SK-N-SH (cell line): ENCODE data around the gene PRAMEF11. TPM values are rescaled to one million over a fixed set of nuclear protein-coding genes. Genes with fewer than 3 reads are reported as not detected.
"Not testable (repeated sequence)": the region's sequence is repeated elsewhere in the genome, so short reads cannot be mapped to it uniquely, and the experiment has no call there.

Experiments used
- CTCF ChIA-PET: fragments of 300-600, 350-600 bp; formaldehyde crosslinking; extraction: SDS; loops from one replicate; lab custom pipeline; 2021; lab: Yijun Ruan, JAX
- POLR2A ChIA-PET: fragments of 350-600 bp; sonication (Branson Sonifier 250); formaldehyde crosslinking; extraction: SDS; loops from one replicate; lab custom pipeline; 2020; ENCODE audit warnings: antibody characterized with exemption, inconsistent platforms; lab: Yijun Ruan, JAX
- DNase-seq: peaks from one replicate; pipeline ENCODE4 v3.0.0; 2012
- H2AFZ ChIP-seq: fragments of 200-600 bp; sonication (generic); 2 replicates; pipeline ENCODE4 v1.8.1; 2016; ENCODE audit warnings: antibody characterized with exemption, mild to moderate bottlenecking, low read depth
- H3F3A ChIP-seq: fragments of 200-600 bp; sonication (generic); replicated peaks from 2 replicates; pipeline ENCODE3; 2016; ENCODE audit warnings: antibody characterized with exemption, mild to moderate bottlenecking; ENCODE audit not compliant: insufficient read depth
- H3K27ac ChIP-seq, 2 experiments: fragments of 200-500 bp in 1 of 2; fragments of 200-600 bp in 1 of 2; sonication (Bioruptor generic) in 1 of 2; sonication (generic), shearing (Covaris generic) in 1 of 2; 2 replicates each; pipeline versions ENCODE4 v1.5.1 to v1.6.1; 2014 to 2016; ENCODE audit warnings: low read depth in 2 of 2, inconsistent platforms in 1 of 2, low read length in 1 of 2, mild to moderate bottlenecking in 1 of 2, mixed read lengths in 1 of 2
- H3K27me3 ChIP-seq: fragments of 200-600 bp; sonication (generic), shearing (Covaris generic); 2 replicates; pipeline ENCODE4 v1.6.1; 2016; ENCODE audit warnings: mixed run types; ENCODE audit not compliant: insufficient read depth
- H3K36me3 ChIP-seq, 2 experiments: fragments of 200-500 bp in 1 of 2; fragments of 200-600 bp in 1 of 2; sonication (Bioruptor generic) in 1 of 2; sonication (generic) in 1 of 2; replicated peaks in 1 of 2; 2 replicates each; pipeline versions ENCODE3 to v1.5.1; 2014 to 2016; ENCODE audit warnings: low read length in 1 of 2, mild to moderate bottlenecking in 1 of 2; ENCODE audit not compliant: insufficient read depth in 2 of 2, control insufficient read depth in 1 of 2
- H3K4me1 ChIP-seq, 2 experiments: fragments of 200-500 bp in 1 of 2; fragments of 200-600 bp in 1 of 2; sonication (Bioruptor generic) in 1 of 2; sonication (generic), shearing (Covaris generic) in 1 of 2; 2 replicates each; pipeline versions ENCODE4 v1.5.1 to v1.6.1; 2014 to 2016; ENCODE audit warnings: low read depth in 1 of 2, low read length in 1 of 2, mixed run types in 1 of 2; ENCODE audit not compliant: insufficient read depth in 2 of 2, control insufficient read depth in 1 of 2
- H3K4me2 ChIP-seq: fragments of 200-600 bp; sonication (generic), shearing (Covaris generic); 2 replicates; pipeline ENCODE4 v1.6.1; 2017; ENCODE audit warnings: mixed run types
- H3K4me3 ChIP-seq, 2 experiments: fragments of 200-500 bp in 1 of 2; fragments of 200-600 bp in 1 of 2; sonication (Bioruptor generic) in 1 of 2; sonication (generic), shearing (Covaris generic) in 1 of 2; 2 replicates each; pipeline versions ENCODE4 v1.5.1 to v1.8.1; 2014 to 2016; ENCODE audit warnings: low read depth in 2 of 2, inconsistent platforms in 1 of 2, low read length in 1 of 2, mild to moderate bottlenecking in 1 of 2, mixed read lengths in 1 of 2, moderate library complexity in 1 of 2
- H3K79me2 ChIP-seq: fragments of 200-600 bp; sonication (generic); 2 replicates; pipeline ENCODE4 v1.8.1; 2017; ENCODE audit warnings: mild to moderate bottlenecking; ENCODE audit not compliant: insufficient read depth
- H3K9ac ChIP-seq: fragments of 200-600 bp; sonication (generic); 2 replicates; pipeline ENCODE4 v1.6.1; 2017; ENCODE audit warnings: mixed run types
- H3K9me2 ChIP-seq: fragments of 200-600 bp; sonication (generic); 2 replicates; pipeline ENCODE4 v1.6.1; 2017; ENCODE audit warnings: mixed run types
- H3K9me3 ChIP-seq: fragments of 200-600 bp; sonication (generic); 2 replicates; pipeline ENCODE4 v1.6.1; 2017; ENCODE audit warnings: mixed run types, mild to moderate bottlenecking, moderate library complexity
- H4K20me1 ChIP-seq: fragments of 200-600 bp; sonication (generic); 2 replicates; pipeline ENCODE4 v1.6.1; 2017; ENCODE audit warnings: mild to moderate bottlenecking, mixed run types; ENCODE audit not compliant: insufficient read depth
- CHD2 ChIP-seq: fragments of 150-350 bp; IDR thresholded peaks from 2 replicates; pipeline ENCODE4 v1.6.1; 2018; ENCODE audit warnings: low read length; ENCODE audit not compliant: partially characterized antibody
- CTCF ChIP-seq: fragments of 200-600 bp; sonication (generic); IDR thresholded peaks from 2 replicates; pipeline ENCODE4 v1.6.1; 2017; ENCODE audit warnings: antibody characterized with exemption, mild to moderate bottlenecking, moderate library complexity
- EP300 ChIP-seq, 2 experiments: IDR thresholded peaks; 2 replicates each; pipeline versions ENCODE4 v1.4.0 to v1.6.1; 2012; ENCODE audit warnings: borderline replicate concordance in 1 of 2, low read depth in 1 of 2, low read length in 1 of 2
- FOXM1 ChIP-seq: IDR thresholded peaks from 2 replicates; pipeline ENCODE4 v1.4.0; 2012; ENCODE audit warnings: low read depth, mild to moderate bottlenecking
- GATA2 ChIP-seq: sonication (generic); formaldehyde crosslinking; IDR thresholded peaks from 2 replicates; pipeline ENCODE4 v1.5.0; 2020; ENCODE audit warnings: mild to moderate bottlenecking, missing genetic modification reagents
- IRF3 ChIP-seq: fragments of 150-350 bp; IDR thresholded peaks from 2 replicates; pipeline ENCODE4 v1.6.1; 2016; ENCODE audit warnings: mild to moderate bottlenecking, low read depth, low read length
- MEF2A ChIP-seq: IDR thresholded peaks from 2 replicates; pipeline ENCODE4 v1.4.0; 2012; ENCODE audit warnings: low read depth, borderline replicate concordance
- MXI1 ChIP-seq: IDR thresholded peaks from 2 replicates; pipeline ENCODE4 v1.6.1; 2012; ENCODE audit warnings: mild to moderate bottlenecking, low read depth, low read length, improper control_type of control experiment
- NFIC ChIP-seq: IDR thresholded peaks from 2 replicates; pipeline ENCODE4 v1.4.0; 2012; ENCODE audit warnings: borderline replicate concordance
- NRF1 ChIP-seq: IDR thresholded peaks from 2 replicates; pipeline ENCODE4 v1.6.1; 2012; ENCODE audit warnings: low read depth, mild to moderate bottlenecking, low read length
- POLR2AphosphoS5 ChIP-seq: IDR thresholded peaks from 2 replicates; pipeline ENCODE4 v1.6.1; 2012; ENCODE audit warnings: low read depth, low read length
- RAD21 ChIP-seq: IDR thresholded peaks from 2 replicates; pipeline ENCODE4 v1.6.1; 2012; ENCODE audit warnings: mild to moderate bottlenecking, low read length
- REST ChIP-seq: IDR thresholded peaks from 2 replicates; pipeline ENCODE4 v1.6.1; 2012; ENCODE audit warnings: mild to moderate bottlenecking, low read depth, low read length, moderate library complexity
- RFX5 ChIP-seq: IDR thresholded peaks from 2 replicates; pipeline ENCODE4 v1.6.1; 2012; ENCODE audit warnings: mild to moderate bottlenecking, improper control_type of control experiment, low read length
- SMC3 ChIP-seq: IDR thresholded peaks from 2 replicates; pipeline ENCODE4 v1.6.1; 2012; ENCODE audit warnings: low read depth, low read length, improper control_type of control experiment
- TEAD4 ChIP-seq: IDR thresholded peaks from 2 replicates; pipeline ENCODE4 v1.4.0; 2012; ENCODE audit warnings: mild to moderate bottlenecking, borderline replicate concordance; ENCODE audit not compliant: insufficient read depth
- USF1 ChIP-seq: IDR thresholded peaks from 2 replicates; pipeline ENCODE4 v1.4.0; 2012; ENCODE audit warnings: low read depth, borderline replicate concordance
- USF2 ChIP-seq: fragments of 150-350 bp; IDR thresholded peaks from 2 replicates; pipeline ENCODE4 v1.6.1; 2017; ENCODE audit warnings: antibody characterized with exemption, low read length, low read depth, borderline replicate concordance
- YY1 ChIP-seq: IDR thresholded peaks from 2 replicates; pipeline ENCODE4 v1.4.0; 2012; ENCODE audit warnings: low read depth, mild to moderate bottlenecking
- WGBS: methylation state at CpG from one replicate; pipeline ENCODE4 v1.1.6; 2017; ENCODE audit warnings: low lambda C conversion rate; 5-methylcytosine and 5-hydroxymethylcytosine counted together
- polyA plus RNA-seq, 3 experiments: library from polyadenylated mRNA; depleted of rRNA; stranded (reverse); fragments of >200 nt; gene quantifications; 2 replicates each; pipeline ENCODE4 v1.2.3, GENCODE V29; 2012

The PRAMEF11 gene
- polyA plus RNA-seq, 1 of the 3 experiments (the other 2 are of a cell fraction) = not detected

GRCh38 chr1:12819061-12819460, 12.1 kb downstream of the PRAMEF11 start:
- CTCF ChIA-PET, POLR2A ChIA-PET: not testable (repeated sequence)
- 0% methylated on average over 2 of the region's 6 CpGs for WGBS

GRCh38 chr1:12811409-12811784, 19.8 kb downstream of the PRAMEF11 start:
- Histone ChIP-seq H3K9me2 (no peaks in the 10 kb centered on the region), H3K36me3 (no peaks in the 10 kb centered on the region), H3K79me2 (no peaks in the 10 kb centered on the region), H2AFZ (0 out of 2 replicates have a peak overlapping the region, but pooled peaks have one; percentile 35), H3F3A (no peaks in the 10 kb centered on the region), H3K4me2 (peak overlapping the region; percentile 68), H3K9ac (peak overlapping the region; percentile 28; the same call in 1 of the 2 replicates), H3K9me3 (no peaks in the 10 kb centered on the region), H4K20me1 (no peaks in the 10 kb centered on the region), H3K4me3 (no peak overlapping the region), H3K27ac (peak overlapping the region in 1 of 2 experiments; percentile 20; a peak in 1 of 4 replicates), H3K27me3 (no peaks in the 10 kb centered on the region), H3K4me1 (no peaks in the 10 kb centered on the region)
- ChIA-PET POLR2A (no interaction called here), CTCF (no interaction called here)
- no peak for DNase-seq
- TF ChIP-seq CHD2 (no peak), IRF3 (no peak), MXI1 (no peak), USF1 (no peak), POLR2AphosphoS5 (no peak), RAD21 (no peak), CTCF (no peak), NRF1 (no peak), REST (no peak), TEAD4 (no peak), YY1 (no peak), MEF2A (no peak), USF2 (no peak), NFIC (no peak), SMC3 (no peak), FOXM1 (no peak), GATA2 (CRISPR knock-in tag) (no peak), EP300 (IDR thresholded peaks at IDR 0.05; ENCODE audit: borderline replicate concordance in 1 of 2, low read depth in 1 of 2, low read length in 1 of 2) (no peak), RFX5 (no peak)
- 4% methylated on average over 2 of the region's 2 CpGs for WGBS

More at GRCh38 chr1:12819061-12819460, 12.1 kb downstream of the PRAMEF11 start:
- H4K20me1 ChIP-seq, H3K9me2 ChIP-seq, H3K27me3 ChIP-seq, H3K4me1 ChIP-seq, H3K9ac ChIP-seq, H3K9me3 ChIP-seq, H2AFZ ChIP-seq, DNase-seq, H3K79me2 ChIP-seq, H3K4me2 ChIP-seq, H3K27ac ChIP-seq, H3K4me3 ChIP-seq, H3F3A ChIP-seq, H3K36me3 ChIP-seq: not testable (repeated sequence)
